Hindlimb muscle (tissue), 1 donor: ENCODE measurements around the gene CLUH. TPM values are rescaled to one million over a fixed set of nuclear protein-coding genes. Genes with fewer than 3 reads are reported as not detected.

Experiments
- DNase-seq: peaks from one replicate; pipeline ENCODE4 v3.0.0-alpha.2; 2013
- polyA plus RNA-seq: library from polyadenylated mRNA; unstranded; fragments of 120-200 nt; gene quantifications from one replicate; pipeline ENCODE4 v1.2.1, GENCODE V29; 2013; ENCODE audit not compliant: insufficient read length

Gene CLUH
- polyA plus RNA-seq, 1 donor, result 42.1 TPM

DNA sequence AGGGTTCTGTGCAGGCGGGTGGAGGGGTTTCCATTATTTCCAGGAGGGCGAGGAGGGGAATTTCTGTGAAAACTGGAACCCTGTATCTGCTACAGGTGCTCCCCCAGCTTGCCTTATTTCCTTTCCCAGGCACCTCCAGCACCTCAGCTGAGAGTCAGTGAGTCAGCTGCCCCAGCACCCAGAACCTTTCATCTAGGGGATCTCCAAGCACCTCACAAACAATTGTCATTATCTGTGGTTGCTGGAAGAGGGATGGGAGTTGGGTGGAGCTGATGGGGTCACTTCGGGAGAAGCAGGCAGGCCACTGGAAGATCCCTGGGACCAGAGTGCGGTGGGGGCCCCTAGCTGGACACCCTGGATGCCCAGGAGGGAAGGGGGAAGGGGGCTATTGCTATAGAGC is 10.0 kb upstream of the CLUH start:
- DNase-seq, result no peak

DNA sequence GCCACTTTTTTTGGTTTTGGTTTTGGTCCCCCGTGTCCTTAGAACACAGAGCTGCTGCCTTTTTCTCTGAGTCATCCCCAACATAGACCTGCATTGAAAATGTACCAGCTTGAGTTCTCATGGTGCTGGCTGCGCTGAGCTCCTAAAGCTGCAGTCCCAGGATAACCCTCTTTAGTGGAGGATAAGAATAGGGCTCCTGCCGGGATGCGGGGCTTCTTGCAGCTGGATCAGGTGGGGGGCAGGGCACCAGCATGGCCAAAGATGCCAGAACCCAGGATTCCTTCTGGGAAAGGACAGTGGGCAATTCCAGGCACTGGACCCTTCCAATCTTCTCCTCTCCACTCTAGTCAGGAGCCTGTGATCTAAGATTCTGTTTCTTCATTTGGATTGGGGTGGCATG is 8.3 kb upstream of the CLUH start:
- no peak for DNase-seq

DNA sequence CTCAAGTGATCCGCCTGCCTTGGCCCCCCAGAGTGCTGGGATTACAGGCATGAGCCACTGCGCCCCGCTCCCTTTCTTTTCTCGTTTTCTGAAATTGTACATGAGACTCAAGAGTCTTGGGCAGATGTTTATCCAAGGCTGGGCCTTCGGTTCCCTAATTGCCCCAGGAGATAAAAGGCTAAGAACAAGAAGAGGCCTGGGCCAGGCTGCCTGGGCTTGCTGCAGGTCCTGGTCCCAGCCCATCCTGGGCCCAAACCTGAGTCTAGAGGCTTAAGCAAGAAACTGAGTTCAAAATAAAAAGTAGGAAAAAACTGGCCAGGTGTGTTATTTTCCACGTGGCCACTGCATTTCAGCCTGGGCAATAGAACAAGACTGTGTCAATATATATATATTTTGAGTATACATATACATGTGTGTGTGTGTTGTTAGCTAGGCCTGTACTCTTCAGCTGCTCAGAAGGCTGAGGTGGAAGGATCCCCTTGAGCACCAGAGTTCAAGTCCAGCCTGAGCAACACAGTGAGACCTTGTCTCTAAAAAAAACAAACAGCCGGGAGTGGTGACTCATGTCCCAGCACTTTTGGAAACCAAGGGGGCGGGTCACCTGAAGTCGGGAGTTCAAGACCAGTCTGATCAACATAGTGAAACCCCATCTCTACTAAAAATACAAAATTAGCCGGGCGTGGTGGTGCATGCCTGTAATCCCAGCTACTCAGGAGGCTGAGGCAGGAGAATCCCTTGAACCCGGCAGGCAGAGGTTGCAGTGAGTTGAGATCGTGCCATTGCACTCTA is 6.8 kb upstream of the CLUH start:
- no peak for DNase-seq

DNA sequence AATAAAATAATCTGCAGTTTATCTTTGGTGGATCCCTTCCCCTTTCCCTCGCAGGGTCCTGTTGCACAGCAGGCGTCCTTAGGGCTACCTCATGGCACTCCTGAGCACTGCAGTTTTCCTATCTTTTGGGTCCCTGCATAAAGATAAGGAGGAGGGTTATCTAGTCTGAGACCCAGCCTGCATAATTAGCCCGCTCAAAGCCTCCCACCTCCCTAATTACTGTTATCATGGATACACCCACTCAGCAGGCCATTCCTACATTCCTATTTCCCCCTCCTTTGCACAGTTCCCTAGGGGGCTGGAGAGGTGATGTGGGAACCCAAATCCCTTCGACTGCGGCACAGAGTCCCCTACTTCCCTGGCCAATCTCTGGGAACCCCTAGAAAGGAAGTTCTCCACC is 5.1 kb upstream of the CLUH start:
- DNase-seq, result no peak

DNA sequence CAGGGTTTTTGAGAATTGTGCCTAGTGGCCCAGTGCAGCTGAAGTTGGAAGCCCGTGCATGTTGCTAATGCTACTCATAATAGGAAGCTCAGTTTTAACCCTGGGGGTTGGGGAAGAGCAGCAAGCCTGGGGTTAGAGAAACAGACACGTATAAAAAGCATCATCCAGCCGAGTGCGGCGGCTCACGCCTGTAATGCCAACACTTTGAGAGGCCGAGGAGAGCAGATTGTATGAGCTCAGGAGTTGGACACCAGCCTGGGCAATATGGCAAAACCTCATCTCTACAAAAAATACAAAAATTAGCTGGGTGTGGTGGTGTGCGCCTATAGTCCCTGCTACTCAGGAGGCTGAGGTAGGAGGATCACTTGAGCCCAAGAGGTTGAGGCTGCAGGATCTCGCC is 2.3 kb upstream of the CLUH start:
- no peak for DNase-seq

DNA sequence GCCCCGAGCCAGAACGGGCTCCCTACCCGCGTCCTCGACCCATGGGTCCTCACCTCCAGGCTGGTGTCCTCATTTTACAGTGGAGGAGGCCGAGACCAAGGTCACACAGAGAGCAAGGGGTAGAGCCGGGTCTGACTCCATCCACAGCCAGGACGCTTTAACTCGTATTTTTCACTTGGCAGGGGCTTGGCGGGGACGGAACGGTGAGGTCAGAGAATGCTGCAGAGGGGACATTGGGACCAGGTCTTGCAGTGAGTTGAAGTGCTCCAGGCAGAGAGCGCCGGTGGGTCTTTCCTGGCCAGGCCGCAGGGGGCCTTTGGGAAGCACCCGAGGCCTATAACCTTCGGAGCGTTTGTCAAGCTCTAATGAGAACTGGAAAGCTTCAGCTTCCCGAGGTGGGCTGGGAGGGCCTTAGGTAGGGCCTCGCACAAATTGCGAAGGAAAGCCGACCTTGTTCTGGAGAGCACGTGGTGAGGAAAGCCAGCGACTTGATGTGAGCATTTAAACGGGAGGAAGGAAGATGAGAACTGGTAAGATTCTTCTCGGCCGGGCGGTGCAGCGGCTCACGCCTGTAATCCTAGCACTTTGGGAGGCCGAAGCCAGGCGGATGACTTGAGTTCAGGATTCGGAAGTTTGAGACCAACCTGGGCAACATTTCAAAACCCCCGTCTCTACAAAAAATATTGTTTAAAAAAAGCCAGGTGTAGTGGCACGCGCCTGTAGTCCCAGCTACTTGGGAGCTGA is 908 bp upstream of the CLUH start:
- no peak for DNase-seq

DNA sequence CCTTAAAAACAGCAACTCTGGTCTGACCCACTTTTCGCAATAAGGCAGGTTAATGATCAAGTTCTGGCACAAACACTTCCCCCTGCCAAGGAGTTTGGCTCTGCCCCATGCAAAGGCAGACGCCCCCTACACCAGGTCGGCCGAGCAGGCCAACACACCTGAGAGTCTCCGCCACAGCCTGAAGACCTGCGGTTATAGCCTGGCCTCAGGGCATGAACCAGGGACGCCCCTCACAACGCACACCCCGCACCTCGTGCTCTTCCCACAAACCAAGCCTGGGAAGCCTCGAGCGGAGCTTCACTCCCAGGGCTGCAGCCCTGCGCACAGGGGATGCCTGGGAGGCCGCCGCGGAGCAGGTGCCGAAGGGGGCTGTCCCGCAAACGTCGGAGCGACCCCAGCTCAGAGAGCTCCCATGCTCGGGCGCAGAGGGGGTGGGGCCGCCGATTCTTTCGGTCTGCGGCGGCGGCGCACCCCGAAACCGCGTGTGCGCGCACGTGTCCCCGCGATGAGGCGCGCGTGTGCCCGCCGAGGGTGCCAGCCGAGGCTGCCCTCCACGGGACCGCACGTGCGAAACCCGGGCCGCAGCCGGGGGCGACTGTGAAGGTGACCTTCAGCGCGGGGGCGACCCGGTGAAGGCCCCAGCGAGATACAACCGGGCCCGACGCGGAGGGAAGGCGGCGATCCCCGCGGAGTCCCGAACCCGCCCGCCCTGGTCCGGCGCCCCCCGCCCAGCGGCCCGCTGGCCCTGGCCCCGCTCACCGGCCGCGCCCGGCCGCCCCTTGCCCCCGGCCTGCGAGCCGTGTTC is 559 bp downstream of the CLUH start:
- DNase-seq, result no peak

DNA sequence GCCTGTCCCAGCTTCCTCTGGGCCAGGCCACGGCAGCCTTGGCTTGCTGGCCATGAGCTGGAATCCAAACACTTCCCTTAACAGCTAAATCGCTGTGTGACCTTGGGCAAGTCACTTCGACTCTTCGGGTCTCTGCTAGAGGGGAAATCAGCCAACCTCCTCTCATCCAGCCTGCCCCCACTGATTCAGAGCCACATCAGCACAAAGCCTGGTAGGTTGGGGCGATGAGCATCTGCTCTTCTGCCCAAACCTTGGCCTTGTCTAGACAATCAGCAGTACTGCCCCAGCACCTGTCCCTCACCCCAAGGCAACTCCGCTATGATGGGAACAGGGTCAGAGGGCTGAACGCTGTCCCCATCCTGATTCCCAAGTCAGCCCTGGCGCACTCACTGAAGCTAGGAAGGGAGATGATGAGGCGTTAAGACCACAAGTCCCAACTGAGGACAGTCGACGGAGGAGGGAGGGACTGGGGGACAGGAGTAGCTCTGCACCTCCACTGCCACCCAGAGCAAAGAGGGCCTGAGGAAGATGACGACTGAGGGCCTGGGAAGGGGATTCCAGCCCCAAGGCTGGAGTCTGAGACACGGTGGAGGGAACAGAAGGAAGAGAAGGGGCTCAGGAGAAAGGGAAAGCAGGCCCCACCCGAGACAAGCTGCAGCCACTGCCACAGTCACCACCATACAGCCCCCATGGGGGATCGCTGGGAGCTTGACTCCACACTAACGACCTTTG is 1.3 kb downstream of the CLUH start:
- DNase-seq, result no peak

DNA sequence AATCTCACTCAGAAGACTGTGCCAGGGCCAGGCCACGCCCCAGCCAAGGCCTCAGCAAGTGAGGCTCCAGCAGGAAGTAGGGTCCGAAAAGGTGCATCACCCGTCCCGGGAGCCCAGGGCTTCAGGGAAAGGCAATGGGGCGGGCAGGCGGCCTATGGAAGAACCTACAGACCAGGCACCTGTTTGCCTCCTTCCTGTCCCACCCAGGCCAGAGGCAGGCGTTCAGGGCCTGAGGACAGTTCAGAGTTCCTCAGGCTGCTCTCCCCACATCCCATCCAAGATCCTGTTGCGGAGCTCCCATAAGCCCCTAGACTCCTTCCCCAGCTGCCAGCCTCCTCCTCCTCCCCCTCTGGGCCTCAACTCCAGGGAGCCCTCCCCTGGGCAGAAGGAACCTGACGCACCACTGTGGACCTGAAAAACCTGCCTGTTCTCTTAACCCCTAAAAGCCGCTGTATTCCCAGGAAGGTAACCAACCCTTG is 2.3 kb downstream of the CLUH start:
- no peak for DNase-seq

DNA sequence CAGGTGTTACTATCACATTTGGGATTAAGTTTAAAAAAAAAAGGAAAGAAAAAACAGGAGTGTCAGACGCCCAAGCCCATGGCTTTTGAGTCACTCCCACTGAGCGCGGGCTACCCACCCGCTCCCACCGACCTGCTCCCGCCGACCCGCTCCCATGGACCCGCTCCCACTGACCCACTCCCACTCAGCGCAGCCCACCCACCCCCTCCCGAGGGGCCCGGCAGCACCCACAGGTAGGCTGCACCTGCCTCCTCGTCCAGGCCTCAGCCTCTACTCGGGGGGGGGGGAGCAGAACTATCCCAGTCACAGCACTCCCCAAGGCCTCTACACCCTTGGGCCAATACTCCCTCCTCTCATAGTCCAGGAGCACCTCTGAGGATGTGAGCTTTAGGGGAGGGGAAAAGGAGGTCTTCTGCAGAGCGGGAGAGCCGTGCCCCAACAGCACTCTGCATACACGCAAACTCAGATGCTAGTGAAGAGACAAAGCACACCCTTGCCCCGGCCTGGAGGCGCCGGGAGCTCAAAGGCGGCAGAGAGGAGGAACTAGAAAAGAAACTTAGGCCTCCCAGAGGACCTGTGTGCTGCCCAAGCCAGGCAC is 2.9 kb downstream of the CLUH start:
- no peak for DNase-seq

DNA sequence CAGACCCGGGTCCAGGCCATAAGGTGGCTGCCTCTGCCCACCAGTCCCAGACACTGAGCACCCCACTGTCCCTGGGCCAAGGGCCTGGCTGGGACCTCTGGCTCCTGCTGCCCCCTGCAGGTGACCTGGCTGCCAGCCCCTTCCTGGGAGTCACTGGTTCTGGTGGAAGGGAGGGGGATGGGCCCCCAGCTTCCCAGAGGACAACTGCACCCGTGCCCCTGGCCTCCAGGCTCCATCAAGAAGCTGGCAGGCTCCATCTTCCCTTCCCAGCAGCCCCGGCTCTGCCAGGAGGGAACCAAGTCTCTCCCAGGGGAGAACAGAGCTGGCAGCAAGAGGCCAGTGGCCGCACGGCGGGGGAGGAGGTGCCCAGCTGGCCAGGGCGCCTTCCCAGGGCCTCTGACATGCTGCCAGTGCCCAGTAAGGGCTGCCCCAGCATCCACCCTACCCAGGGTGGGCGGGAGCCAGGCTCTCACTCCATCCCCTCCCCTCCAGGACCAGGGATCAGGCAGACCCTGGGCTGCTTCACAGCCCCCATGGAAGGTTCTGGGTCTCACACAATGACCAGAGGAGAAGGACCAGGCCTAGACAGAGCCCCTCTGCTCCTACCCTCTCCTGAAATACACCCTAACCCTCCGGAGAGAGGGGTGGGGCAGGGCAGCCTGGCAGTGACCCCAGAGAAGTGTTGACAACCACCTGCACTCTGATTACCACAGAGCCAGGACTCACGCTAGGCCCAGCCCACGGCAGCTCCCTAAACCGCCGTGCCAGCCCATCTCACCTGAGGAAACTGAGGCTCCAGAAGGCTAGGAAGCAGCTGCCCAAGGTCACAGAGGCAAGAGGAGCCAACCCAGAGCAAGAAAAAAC is 3.6 kb downstream of the CLUH start:
- DNase-seq, result no peak

DNA sequence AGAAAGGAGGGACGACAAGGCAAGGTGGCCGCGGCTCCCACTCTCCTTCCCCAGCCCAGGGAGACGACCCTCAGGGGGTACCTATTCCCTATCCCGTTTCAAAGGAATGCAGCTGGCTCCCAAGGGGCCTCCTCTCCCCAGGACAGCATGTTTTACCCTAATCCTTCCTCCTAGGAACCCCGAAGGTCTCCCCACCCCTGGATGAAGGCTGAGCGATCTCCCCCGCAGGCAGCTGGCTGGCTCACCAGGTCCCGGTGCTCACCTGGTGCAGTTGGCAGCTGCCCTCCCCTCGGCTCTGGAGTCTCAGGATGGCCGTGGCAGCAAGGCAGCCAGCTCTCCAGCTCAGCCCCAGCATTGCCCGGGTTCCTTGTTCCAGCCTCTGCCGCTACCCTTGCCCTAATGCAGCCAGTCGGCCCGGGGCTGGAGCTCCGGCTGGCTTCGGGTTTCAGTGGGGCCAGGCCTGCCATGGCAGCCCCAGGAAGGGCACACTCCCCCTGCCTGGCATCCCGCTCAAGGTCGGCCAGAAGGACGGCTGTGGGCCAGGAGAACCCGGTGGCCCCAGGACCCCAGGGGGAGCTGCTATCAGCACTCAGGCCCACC is 4.6 kb downstream of the CLUH start:
- DNase-seq, result no peak

DNA sequence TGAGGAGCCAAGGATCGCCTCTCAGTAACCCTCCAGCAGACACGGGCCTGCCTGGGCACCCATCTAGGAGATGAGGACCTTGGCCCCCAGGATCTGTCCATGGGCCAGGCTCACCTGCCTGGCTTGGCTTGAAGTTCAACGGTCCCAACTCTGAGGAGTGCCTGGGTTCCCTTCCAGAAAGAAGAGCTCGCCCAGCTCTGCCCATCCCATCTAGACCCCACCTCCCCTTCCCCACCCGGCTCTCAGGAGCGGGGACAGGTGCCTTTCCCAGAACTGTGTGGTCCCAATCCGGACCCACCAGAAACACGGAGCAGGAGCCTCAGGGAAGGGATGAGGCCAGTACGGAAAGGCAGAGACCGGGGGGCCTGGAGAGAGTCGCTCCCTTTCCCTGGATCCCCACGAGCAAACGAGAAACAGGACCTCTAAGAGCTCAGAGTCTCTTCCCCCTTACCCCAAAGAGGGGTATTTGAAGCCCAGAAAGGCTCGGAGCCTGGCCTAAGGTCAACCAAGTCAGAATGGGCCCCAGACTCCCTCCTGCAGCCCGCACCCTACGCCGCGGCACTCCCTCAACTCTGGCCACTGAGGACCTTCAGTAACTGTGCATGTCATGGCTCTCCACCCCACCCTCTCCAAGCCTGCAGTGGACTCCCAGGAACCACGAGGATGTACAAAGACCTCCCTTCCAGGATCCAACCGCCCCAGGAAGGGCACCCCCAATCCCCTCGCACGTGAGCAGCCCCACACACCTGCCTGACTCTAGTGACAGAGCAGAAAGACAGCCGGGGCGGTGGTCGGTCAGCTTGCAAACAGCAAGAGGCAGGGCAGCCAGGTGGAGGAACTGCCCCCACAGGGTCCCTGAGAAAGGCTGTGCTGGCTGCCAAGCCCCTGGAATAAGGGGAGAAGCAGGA is 5.4 kb downstream of the CLUH start:
- DNase-seq, result no peak

DNA sequence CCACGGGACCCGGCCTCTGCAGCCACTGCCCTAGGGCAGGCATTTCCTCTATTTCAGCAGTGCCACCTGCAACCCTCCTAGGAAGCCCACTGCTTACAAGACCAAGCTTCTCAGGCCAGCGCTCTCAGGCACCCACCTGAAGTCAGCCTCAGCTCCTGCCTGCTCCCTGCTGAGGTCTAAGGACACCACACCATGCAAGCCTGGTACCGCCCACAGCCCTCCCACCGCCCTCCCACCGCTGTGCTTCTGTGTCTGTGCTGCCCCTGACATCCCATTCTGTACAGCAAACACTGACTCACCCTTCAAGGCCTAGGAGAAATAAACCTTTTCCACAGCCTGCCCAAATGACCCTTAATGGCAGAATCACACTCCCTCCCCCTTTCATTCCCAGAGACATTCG is 6.3 kb downstream of the CLUH start:
- no peak for DNase-seq

DNA sequence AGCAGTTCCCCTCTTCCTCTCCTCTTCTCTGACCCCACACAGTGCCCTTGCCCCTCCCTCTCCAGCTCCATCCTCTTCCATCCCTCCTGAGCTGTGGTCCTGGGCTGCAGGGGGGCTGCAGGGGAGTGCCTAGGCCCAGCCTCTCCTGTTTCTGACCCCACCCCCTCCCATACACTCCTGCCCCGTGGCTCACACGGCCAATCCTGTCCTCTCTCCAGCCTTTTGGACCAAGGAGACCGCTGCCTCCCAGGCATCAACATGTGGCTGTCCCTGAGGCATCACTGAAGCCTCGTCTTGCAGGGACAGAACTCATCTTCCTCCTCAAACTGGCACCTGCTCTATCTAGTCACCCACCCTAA is 6.7 kb downstream of the CLUH start:
- DNase-seq, result no peak

DNA sequence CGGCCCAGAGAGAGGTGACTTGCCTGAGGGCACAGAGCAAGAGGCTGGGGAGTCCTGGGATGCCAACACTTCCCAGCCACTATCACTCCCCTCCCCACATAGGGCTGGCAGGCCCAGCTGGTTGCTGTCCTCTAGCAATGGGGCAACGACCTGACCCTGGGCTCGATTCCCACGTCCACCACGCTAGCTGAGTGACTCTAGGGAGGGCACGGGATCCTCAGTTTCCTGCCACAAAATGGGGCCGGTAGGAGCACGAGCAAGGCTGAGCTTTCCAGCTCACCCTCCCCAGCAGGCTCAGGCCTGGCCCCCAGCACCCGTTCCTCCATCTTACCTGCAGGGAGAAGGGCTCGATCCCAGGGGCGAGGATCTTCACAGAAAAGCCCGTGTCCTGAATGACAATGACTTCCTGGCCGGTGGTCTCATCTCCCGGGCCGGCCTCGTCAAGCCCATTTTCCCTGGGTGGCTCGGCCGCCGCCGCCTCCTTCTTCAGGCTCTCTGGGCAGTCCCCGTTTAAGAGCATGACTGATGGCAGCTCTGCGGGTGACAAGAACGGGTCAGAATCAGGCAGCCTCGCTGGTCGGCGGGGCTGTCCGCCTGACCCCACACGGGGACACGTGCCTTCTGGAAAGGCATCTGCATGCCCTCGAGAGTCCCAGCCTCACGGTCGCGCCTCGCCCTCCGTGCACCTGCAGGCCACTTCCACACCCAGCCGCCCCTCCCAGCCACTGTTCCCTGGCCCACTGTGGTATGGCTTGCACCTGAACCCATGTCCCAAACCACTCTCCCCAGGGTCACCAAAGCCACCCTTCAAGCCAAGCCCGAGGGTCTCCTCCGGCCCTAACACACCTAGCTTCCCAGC is 7.3 kb downstream of the CLUH start:
- no peak for DNase-seq

DNA sequence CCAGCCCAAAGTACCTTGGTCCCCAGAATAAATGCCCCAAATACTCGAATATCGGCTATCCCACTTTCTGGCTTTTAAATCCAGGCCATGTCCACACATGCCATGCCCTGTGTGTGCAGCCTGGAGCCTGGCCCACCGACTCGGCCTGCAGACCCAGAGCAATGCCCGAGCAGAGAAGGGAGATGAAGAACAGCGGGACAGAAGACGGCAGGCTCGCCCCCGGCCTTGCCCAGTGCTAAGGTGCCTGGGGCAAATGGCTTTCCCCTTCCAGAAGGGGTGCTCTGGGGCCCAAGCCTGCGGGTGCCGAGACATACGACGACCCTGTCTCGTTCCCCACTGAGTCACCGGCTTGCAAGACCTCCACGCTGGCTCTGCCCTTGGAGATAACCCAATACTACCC is 8.0 kb downstream of the CLUH start:
- no peak for DNase-seq

DNA sequence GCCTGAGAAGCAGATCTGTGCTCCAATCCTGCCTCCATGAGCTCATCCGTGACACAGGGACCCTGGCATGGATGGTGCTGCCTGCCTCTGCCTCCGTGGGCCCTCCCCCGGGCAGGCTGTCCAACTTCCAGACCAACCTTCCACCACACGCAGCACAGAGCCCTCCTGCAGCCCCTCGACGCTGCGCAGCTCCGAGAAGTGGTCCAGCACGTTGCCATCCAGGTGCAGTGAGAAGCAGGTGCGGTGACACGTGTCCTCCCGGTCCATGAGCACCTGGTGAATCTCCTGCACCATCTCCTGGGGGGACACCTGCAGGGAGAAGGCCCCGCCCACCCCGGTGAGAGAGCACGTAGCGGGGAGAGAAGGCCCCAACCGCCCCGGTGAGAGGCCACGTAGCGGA is 8.4 kb downstream of the CLUH start:
- no peak for DNase-seq
